GF-D8 (cell line): ENCODE data around the gene ARRDC1.
"Not testable (repeated sequence)": the region's sequence is repeated elsewhere in the genome, so short reads cannot be mapped to it uniquely, and the experiment has no call there.

Experiments used
- DNase-seq: peaks from one replicate; lab custom pipeline; 2025; lab: John Stamatoyannopoulos, UW

ARRDC1 gene

GRCh38 chr9:137586854-137587253 is 18.6 kb upstream of the ARRDC1 start:
- no peak for DNase-seq

- no peak for DNase-seq
Observed at GRCh38 chr9:137588311-137588710, 17.2 kb upstream of the ARRDC1 start.

- DNase-seq, result no peak
Observed at GRCh38 chr9:137588891-137589290, 16.6 kb upstream of the ARRDC1 start.

- no peak for DNase-seq
Observed at GRCh38 chr9:137589441-137590122, 15.9 kb upstream of the ARRDC1 start.

- DNase-seq, result no peak
Observed at GRCh38 chr9:137590123-137590468, 15.4 kb upstream of the ARRDC1 start.

- peak; percentile 72 for DNase-seq
Observed at GRCh38 chr9:137590469-137591383, 14.8 kb upstream of the ARRDC1 start, which contains the start of gene ZMYND19. Gene ZMYND19 (minus strand): TSS chr9:137590512. CDS start chr9:137590263, 249 bp downstream.

- peak; percentile 24 for DNase-seq
Observed at GRCh38 chr9:137592767-137593166, 12.7 kb upstream of the ARRDC1 start.

- no peak for DNase-seq
Observed at GRCh38 chr9:137593176-137593575, 12.3 kb upstream of the ARRDC1 start.

- DNase-seq, result not testable (repeated sequence)
Observed at GRCh38 chr9:137596577-137596976, 8.9 kb upstream of the ARRDC1 start.

- no peak for DNase-seq
Observed at GRCh38 chr9:137598943-137599342, 6.5 kb upstream of the ARRDC1 start.

GRCh38 chr9:137602661-137603060 is 2.8 kb upstream of the ARRDC1 start:
- peak; percentile 36 for DNase-seq

- no peak for DNase-seq
Observed at GRCh38 chr9:137603879-137604278, 1.6 kb upstream of the ARRDC1 start.

- no peak for DNase-seq
Observed at GRCh38 chr9:137604345-137605086, 970 bp upstream of the ARRDC1 start.

GRCh38 chr9:137606005-137606621 is 627 bp downstream of the ARRDC1 start:
- DNase-seq, result no peak

GRCh38 chr9:137606734-137607138 is 1.2 kb downstream of the ARRDC1 start:
- DNase-seq, result no peak

- DNase-seq, result no peak
Observed at GRCh38 chr9:137607141-137607857, 1.8 kb downstream of the ARRDC1 start.

- no peak for DNase-seq
Observed at GRCh38 chr9:137610944-137611343, 5.5 kb downstream of the ARRDC1 start.

GRCh38 chr9:137611623-137612609 is 6.4 kb downstream of the ARRDC1 start:
- no peak for DNase-seq

GRCh38 chr9:137612741-137613142 is 7.3 kb downstream of the ARRDC1 start:
- no peak for DNase-seq

- no peak for DNase-seq
Observed at GRCh38 chr9:137613259-137613658, 7.8 kb downstream of the ARRDC1 start.
